ENCODE results near the gene PASK.

PASK gene

DNA sequence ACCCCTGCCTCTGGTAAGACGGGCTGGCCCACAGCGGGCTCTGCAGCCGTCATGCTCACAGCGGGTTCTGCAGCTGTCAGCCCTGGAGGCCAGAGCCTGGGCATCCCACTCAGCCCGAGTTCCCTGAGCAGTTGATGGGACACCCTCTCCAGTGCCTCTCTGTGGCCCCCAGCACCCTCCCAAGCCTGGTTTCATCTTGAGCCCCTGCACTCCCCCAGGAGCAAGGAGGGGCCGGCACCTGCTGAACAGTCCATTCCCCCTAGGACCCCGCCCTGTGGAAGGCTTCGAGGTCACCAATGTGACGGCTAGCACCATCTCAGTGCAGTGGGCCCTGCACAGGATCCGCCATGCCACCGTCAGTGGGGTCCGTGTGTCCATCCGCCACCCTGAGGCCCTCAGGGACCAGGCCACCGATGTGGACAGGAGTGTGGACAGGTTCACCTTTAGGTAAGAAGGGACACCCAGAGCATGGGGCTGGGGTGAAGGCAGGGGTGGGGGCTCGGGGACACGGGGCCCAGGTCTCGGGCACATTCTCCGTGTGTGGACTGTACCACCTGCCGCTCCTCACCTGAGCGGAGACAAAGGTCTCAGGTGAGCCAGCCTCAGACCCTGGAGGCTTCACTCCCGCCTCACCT lies 81.7 kb downstream of the PASK start:
- no peak for TF ChIP-seq CTCF (IDR thresholded peaks at IDR 0.05; ENCODE audit: low read depth, low read length, missing control alignments)
- no peak for DNase-seq (ENCODE audit: low read depth)
- no peak overlapping the region for H3K4me3 ChIP-seq (ENCODE audit: low read depth, low read length)
- in situ Hi-C loops (cut with HindIII; ENCODE audit: low sequenced_read_pairs): no loop called here

GRCh38 chr2:241066893-241067341 lies 82.4 kb downstream of the PASK start:
- no peak for DNase-seq (ENCODE audit: low read depth)
- no peak for TF ChIP-seq CTCF (IDR thresholded peaks at IDR 0.05; ENCODE audit: low read depth, low read length, missing control alignments)
- H3K4me3 ChIP-seq (ENCODE audit: low read depth, low read length): no peak overlapping the region
- in situ Hi-C loops (cut with HindIII; ENCODE audit: low sequenced_read_pairs): no loop called here

DNA sequence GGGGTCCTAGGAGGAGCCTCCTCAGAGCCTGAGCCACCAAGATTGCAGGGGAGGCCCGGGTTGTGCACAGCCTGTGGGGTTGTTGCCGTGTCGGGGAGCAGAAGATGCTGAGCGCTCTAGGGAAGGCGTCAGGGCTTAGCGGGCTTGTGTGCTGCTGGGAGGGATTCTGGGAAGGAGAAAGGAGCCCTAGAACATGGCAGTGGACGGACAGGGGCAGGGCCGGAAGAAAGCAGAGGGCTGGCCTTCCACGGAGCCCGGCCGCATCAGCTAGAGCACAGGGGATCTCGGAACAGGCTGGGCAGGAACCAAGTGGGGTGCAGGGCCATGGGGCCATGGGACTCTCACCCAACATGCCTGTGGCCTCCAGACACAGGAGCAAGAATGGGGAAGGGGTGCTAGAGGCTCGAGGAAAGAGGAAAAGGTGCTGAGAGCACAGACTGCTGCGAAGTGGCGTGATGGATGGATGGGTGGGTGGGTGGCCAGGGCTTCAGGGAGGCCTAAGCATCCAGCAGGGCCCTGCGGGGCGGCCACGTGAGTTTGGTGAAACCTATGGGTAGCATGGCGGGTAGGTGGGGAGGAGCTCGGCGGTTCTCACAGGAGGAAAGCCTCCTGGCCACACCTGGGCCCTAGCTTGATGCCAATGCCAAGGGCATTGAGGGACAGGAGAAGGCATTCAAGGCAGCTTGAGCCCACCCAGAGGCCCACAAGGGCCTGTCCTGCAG lies 82.9 kb downstream of the PASK start:
- TF ChIP-seq CTCF (IDR thresholded peaks at IDR 0.05; ENCODE audit: low read depth, low read length, missing control alignments): no peak
- in situ Hi-C loops (cut with HindIII; ENCODE audit: low sequenced_read_pairs): no loop called here
- DNase-seq (ENCODE audit: low read depth): no peak
- H3K4me3 ChIP-seq (ENCODE audit: low read depth, low read length): no peak overlapping the region

DNA sequence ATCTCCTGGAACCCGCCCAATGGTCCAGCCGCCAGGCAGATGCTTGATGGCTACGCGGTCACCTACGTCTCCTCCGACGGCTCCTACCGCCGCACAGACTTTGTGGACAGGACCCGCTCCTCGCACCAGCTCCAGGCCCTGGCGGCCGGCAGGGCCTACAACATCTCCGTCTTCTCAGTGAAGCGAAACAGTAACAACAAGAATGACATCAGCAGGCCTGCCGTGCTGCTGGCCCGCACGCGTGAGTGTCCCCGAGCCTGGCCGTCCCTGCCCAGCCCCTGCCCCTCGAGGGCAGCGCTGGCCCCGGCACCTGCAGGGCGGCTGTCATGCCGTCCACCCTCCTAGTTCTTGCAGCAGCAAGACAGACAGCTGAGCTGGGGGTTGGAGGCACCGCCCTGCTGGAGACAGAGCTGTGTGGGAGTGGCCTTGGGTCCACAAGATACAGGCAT lies 83.9 kb downstream of the PASK start:
- DNase-seq (ENCODE audit: low read depth): no peak
- no peak overlapping the region for H3K4me3 ChIP-seq (ENCODE audit: low read depth, low read length)
- in situ Hi-C loops (cut with HindIII; ENCODE audit: low sequenced_read_pairs): no loop called here
- TF ChIP-seq CTCF (IDR thresholded peaks at IDR 0.05; ENCODE audit: low read depth, low read length, missing control alignments): no peak

- in situ Hi-C loops (cut with HindIII; ENCODE audit: low sequenced_read_pairs): no loop called here
- H3K4me3 ChIP-seq (ENCODE audit: low read depth, low read length): no peak overlapping the region
- DNase-seq (ENCODE audit: low read depth): no peak
- no peak for TF ChIP-seq CTCF (IDR thresholded peaks at IDR 0.05; ENCODE audit: low read depth, low read length, missing control alignments)
Observed at GRCh38 chr2:241064802-241065354, 84.4 kb downstream of the PASK start.

DNA sequence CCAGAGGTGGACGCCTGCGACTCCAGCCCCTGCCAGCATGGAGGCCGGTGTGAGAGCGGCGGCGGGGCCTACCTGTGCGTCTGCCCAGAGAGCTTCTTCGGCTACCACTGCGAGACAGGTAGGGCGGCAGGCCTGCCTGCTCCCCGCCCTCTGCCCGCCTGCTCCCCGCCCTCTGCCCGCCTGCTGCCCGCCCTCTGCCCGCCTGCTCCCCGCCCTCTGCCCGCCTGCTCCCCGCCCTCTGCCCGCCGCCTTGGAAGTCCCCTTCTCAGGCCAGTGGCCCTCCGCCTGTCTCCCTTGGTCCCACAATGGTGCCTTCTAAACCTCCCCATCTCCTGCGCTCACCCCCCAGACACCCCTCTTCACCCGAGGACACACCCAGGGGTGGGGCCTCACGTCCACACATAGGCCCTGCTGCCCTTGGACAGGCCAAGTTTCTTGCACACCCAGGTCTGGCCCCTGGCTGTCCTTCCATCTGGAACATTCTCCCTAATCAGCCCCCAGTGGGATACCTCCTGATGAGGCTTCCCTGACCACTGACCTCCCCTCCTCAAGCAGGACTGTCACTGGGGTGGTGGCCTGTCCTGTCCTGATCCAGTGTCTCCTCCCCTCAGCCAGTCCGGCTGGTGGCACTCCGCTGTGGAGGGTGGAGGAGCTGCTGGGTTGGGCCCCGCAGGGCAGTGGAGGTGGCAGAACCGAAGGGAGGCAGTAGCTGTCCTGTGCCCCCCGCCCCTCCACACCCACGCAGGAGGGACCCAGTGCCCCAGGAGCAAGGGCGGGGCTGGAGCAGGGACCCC lies 85.1 kb downstream of the PASK start:
- in situ Hi-C loops (cut with HindIII; ENCODE audit: low sequenced_read_pairs): no loop called here
- TF ChIP-seq CTCF (IDR thresholded peaks at IDR 0.05; ENCODE audit: low read depth, low read length, missing control alignments): no peak
- H3K4me3 ChIP-seq (ENCODE audit: low read depth, low read length): no peak overlapping the region
- no peak for DNase-seq (ENCODE audit: low read depth)

Data from astrocyte of the cerebellum (primary cell).